HepG2 (cell line): ENCODE measurements around the gene ANKRD39. TPM values are rescaled to one million over a fixed set of nuclear protein-coding genes. Genes with fewer than 3 reads are reported as not detected.
A peak's percentile ranks its signal among the peaks of the same experiment; 100 is the strongest.

Experiments
- ARID3A ChIP-seq: IDR thresholded peaks from 2 replicates; pipeline ENCODE4 v1.6.1; 2012; ENCODE audit warnings: low read depth, low read length, improper control_type of control experiment
- CBFB ChIP-seq: sonication (generic); formaldehyde crosslinking; IDR thresholded peaks from 2 replicates; pipeline ENCODE4 v1.4.0; 2020; ENCODE audit warnings: missing genetic modification reagents
- GMEB1 ChIP-seq: sonication (generic); formaldehyde crosslinking; IDR thresholded peaks from 2 replicates; pipeline ENCODE4 v1.5.1; 2020; ENCODE audit warnings: missing genetic modification reagents, mild to moderate bottlenecking, borderline replicate concordance
- RBAK ChIP-seq: sonication (generic); formaldehyde crosslinking; IDR thresholded peaks from 2 replicates; pipeline ENCODE4 v1.5.1; 2020; ENCODE audit warnings: mild to moderate bottlenecking, missing genetic modification reagents
- REL ChIP-seq: sonication (generic); formaldehyde crosslinking; conservative IDR thresholded peaks from 2 replicates; pipeline ENCODE4 v1.8.0; 2022; ENCODE audit warnings: mild to moderate bottlenecking, missing genetic modification reagents, moderate library complexity
- RFXAP ChIP-seq: sonication (generic); formaldehyde crosslinking; IDR thresholded peaks from 2 replicates; pipeline ENCODE4 v1.4.0; 2020; ENCODE audit warnings: missing genetic modification reagents, borderline replicate concordance
- SMAD3 ChIP-seq: sonication (generic); formaldehyde crosslinking; IDR thresholded peaks from 2 replicates; pipeline ENCODE4 v1.4.0; 2020; ENCODE audit warnings: missing genetic modification reagents
- YEATS4 ChIP-seq: sonication (generic); formaldehyde crosslinking; IDR thresholded peaks from 2 replicates; pipeline ENCODE4 v1.4.0; 2020; ENCODE audit warnings: missing genetic modification reagents, borderline replicate concordance
- ZFP41 ChIP-seq: sonication (generic); formaldehyde crosslinking; IDR thresholded peaks from 2 replicates; pipeline ENCODE4 v1.4.0; 2020; ENCODE audit warnings: mild to moderate bottlenecking, missing genetic modification reagents, borderline replicate concordance
- ZNF10 ChIP-seq: sonication (generic); formaldehyde crosslinking; IDR thresholded peaks from 2 replicates; pipeline ENCODE4 v1.4.0; 2020; ENCODE audit warnings: mild to moderate bottlenecking, low read depth, missing genetic modification reagents, borderline replicate concordance
- ZNF224 ChIP-seq: sonication (generic); formaldehyde crosslinking; IDR thresholded peaks from 2 replicates; pipeline ENCODE4 v1.5.0; 2020; ENCODE audit warnings: mild to moderate bottlenecking, missing genetic modification reagents
- ZNF225 ChIP-seq: sonication (generic); formaldehyde crosslinking; IDR thresholded peaks from 2 replicates; pipeline ENCODE4 v1.4.0; 2020; ENCODE audit warnings: mild to moderate bottlenecking, missing genetic modification reagents
- ZNF234 ChIP-seq: sonication (generic); formaldehyde crosslinking; conservative IDR thresholded peaks from 2 replicates; pipeline ENCODE4 v1.5.1; 2020; ENCODE audit warnings: mild to moderate bottlenecking, missing genetic modification reagents
- ZNF3 ChIP-seq: IDR thresholded peaks from 2 replicates; pipeline ENCODE4 v1.7.0; 2017; ENCODE audit warnings: inconsistent platforms
- ZNF484 ChIP-seq: sonication (generic); formaldehyde crosslinking; IDR thresholded peaks from 2 replicates; pipeline ENCODE4 v1.5.1; 2020; ENCODE audit warnings: mild to moderate bottlenecking, low read depth, missing genetic modification reagents, borderline replicate concordance
- ZNF816 ChIP-seq: sonication (generic); formaldehyde crosslinking; IDR thresholded peaks from 2 replicates; pipeline ENCODE4 v1.8.0; 2022; ENCODE audit warnings: missing genetic modification reagents, mild to moderate bottlenecking, borderline replicate concordance
- ZNF839 ChIP-seq: sonication (generic); formaldehyde crosslinking; IDR thresholded peaks from 2 replicates; pipeline ENCODE4 v1.4.0; 2020; ENCODE audit warnings: missing genetic modification reagents, mild to moderate bottlenecking, borderline replicate concordance
- polyA plus RNA-seq, 8 experiments: library from polyadenylated mRNA; depleted of rRNA in 3 of 8; stranded (reverse) in 7 of 8; unstranded in 1 of 8; fragments of >200 nt; fragmentation: Illumina TruSeq in 4 of 8; extraction: Trizol in 4 of 8; gene quantifications; 2 replicates each; pipeline versions ENCODE4 v1.2.1 to v1.2.3, GENCODE V29; 2011 to 2016; ENCODE audit warnings: low read depth in 4 of 8, missing spikeins in 1 of 8, mixed read lengths in 1 of 8; ENCODE audit not compliant: insufficient read depth in 1 of 8
- total RNA-seq, 5 experiments: library from RNA; depleted of rRNA; stranded (reverse); fragments of >200 nt; fragmentation: Illumina TruSeq; extraction: Trizol; gene quantifications; 2 replicates each; pipeline ENCODE4 v1.2.3, GENCODE V29; 2016; ENCODE audit warnings: low read depth in 1 of 5
- TF ChIP-seq, protein P1 (sequence below): sonication (generic); formaldehyde crosslinking; IDR thresholded peaks from one replicate; pipeline ENCODE4 v1.5.1; 2020; ENCODE audit warnings: mild to moderate bottlenecking, missing genetic modification reagents; ENCODE audit errors: not compliant biosample characterization

ANKRD39 gene
- total and polyA plus RNA-seq, 2 of the 13 experiments (the other 11 are each of a cell fraction or from before 2014, with no cell fraction given): 23.2 to 24.8 TPM

DNA sequence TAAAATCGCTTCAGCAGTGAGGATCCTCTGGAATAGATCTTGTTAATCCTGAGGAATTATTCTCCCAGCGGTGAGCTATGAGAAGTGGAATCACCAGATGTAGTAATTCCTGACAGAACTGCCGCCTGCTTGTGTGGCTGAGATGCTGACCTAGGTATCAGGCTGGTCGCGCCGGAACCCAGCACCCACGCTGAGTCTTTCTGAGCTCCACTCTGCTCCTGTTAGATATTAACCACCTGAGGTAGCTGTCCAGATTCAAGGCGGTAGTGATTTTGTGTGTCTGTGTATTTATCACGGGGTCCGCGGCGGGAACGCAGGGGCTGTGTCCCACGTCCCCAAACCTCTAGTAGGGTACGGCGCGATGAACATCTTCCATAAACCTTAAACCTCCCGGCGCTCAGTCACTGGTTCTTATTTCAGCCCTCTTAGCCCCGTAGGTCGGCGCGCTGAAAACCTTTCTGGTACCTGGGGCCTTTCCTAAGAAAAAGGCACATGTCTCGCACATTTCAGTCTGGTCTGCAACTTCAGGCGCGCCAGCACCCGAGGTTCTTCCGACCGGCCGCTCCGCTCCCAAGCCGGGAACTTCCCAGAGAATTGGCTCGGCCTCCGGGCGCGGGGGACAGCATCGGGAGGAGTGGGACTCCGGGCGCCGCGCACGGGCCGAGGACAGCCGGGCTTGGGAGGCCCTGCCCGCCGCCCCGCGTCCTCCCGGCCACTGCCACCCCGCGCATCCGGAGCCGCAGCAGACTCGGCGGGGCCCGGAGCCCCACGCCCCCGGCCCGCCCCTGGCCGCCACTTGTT, 42.3 kb downstream of the ANKRD39 start (continued):
- TF ChIP-seq, protein P1, sequence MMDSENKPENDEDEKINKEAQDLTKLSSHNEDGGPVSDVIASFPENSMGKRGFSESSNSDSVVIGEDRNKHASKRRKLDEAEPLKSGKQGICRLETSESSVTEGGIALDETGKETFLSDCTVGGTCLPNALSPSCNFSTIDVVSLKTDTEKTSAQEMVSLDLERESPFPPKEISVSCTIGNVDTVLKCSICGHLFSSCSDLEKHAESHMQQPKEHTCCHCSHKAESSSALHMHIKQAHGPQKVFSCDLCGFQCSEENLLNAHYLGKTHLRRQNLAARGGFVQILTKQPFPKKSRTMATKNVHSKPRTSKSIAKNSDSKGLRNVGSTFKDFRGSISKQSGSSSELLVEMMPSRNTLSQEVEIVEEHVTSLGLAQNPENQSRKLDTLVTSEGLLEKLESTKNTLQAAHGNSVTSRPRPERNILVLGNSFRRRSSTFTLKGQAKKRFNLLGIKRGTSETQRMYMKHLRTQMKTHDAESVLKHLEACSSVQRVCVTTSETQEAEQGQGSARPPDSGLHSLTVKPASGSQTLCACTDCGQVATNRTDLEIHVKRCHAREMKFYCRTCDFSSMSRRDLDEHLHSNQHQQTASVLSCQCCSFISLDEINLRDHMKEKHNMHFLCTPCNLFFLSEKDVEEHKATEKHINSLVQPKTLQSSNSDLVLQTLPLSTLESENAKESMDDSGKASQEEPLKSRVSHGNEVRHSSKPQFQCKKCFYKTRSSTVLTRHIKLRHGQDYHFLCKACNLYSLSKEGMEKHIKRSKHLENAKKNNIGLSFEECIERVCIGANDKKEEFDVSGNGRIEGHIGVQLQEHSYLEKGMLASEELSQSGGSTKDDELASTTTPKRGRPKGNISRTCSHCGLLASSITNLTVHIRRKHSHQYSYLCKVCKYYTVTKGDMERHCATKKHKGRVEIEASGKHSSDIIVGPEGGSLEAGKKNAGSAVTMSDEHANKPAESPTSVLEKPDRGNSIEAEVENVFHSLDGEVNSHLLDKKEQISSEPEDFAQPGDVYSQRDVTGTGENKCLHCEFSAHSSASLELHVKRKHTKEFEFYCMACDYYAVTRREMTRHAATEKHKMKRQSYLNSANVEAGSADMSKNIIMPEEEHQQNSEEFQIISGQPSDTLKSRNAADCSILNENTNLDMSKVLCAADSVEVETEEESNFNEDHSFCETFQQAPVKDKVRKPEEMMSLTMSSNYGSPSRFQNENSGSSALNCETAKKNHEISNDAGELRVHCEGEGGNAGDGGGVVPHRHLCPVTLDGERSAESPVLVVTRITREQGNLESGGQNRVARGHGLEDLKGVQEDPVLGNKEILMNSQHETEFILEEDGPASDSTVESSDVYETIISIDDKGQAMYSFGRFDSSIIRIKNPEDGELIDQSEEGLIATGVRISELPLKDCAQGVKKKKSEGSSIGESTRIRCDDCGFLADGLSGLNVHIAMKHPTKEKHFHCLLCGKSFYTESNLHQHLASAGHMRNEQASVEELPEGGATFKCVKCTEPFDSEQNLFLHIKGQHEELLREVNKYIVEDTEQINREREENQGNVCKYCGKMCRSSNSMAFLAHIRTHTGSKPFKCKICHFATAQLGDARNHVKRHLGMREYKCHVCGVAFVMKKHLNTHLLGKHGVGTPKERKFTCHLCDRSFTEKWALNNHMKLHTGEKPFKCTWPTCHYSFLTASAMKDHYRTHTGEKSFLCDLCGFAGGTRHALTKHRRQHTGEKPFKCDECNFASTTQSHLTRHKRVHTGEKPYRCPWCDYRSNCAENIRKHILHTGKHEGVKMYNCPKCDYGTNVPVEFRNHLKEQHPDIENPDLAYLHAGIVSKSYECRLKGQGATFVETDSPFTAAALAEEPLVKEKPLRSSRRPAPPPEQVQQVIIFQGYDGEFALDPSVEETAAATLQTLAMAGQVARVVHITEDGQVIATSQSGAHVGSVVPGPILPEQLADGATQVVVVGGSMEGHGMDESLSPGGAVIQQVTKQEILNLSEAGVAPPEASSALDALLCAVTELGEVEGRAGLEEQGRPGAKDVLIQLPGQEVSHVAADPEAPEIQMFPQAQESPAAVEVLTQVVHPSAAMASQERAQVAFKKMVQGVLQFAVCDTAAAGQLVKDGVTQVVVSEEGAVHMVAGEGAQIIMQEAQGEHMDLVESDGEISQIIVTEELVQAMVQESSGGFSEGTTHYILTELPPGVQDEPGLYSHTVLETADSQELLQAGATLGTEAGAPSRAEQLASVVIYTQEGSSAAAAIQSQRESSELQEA: no peak
- TF ChIP-seq GMEB1 (CRISPR knock-in tag) (peak; percentile 4; the same call in 1 of the 2 replicates), RFXAP (CRISPR knock-in tag) (no peak), ZNF484 (CRISPR knock-in tag) (no peak), ZNF839 (CRISPR knock-in tag) (no peak), ZNF224 (CRISPR knock-in tag) (0 out of 2 replicates have a peak, but pooled peaks have one; percentile 43), CBFB (CRISPR knock-in tag) (no peak), ARID3A (no peak), ZNF225 (no peak), ZNF234 (CRISPR knock-in tag) (0 out of 2 replicates have a peak, but pooled peaks have one; percentile 43), ZNF10 (CRISPR knock-in tag) (no peak), ZNF816 (CRISPR knock-in tag) (peak; percentile 88; the same call in 1 of the 2 replicates), ZNF3 (CRISPR knock-in tag) (no peak), ZFP41 (CRISPR knock-in tag) (no peak), YEATS4 (CRISPR knock-in tag) (no peak), RBAK (CRISPR knock-in tag) (no peak), SMAD3 (CRISPR knock-in tag) (no peak), REL (no peak)
